GM21825 (cell line): ENCODE measurements around the gene EFHD1.
"Not testable (repeated sequence)": the region's sequence is repeated elsewhere in the genome, so short reads cannot be mapped to it uniquely, and the experiment has no call there.

Experiments used
- ATAC-seq: cut with Tn5 transposase; IDR thresholded peaks from one replicate; pipeline ENCODE4 v1.9.1; 2021; ENCODE audit warnings: mild to moderate bottlenecking, moderate library complexity; ENCODE audit not compliant: unreplicated experiment

Gene EFHD1

DNA sequence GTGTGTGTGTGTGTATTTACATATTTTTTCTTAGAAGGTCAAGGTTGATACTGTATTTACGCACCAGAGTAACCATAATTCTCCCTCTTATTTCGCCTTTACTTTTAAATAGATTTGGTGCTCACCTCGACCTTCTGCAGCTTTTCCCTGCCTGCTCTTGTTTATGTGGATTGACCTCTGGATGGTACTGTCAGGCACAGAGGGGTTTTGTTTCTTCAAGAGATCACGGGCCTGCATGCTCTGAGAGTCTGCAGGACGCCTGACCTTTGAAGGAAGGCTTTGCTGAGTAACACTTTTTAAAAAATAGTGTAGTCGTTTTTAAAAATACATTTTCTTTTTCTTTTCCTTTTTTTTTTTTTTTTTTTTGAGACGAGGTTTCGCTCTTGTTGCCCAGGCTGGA, 18.1 kb upstream of the EFHD1 start:
- no peak for ATAC-seq

GRCh38 chr2:232621186-232621585, 12.2 kb upstream of the EFHD1 start:
- no peak for ATAC-seq

- ATAC-seq, result no peak
Measured at GRCh38 chr2:232622563-232622962, 10.8 kb upstream of the EFHD1 start.

DNA sequence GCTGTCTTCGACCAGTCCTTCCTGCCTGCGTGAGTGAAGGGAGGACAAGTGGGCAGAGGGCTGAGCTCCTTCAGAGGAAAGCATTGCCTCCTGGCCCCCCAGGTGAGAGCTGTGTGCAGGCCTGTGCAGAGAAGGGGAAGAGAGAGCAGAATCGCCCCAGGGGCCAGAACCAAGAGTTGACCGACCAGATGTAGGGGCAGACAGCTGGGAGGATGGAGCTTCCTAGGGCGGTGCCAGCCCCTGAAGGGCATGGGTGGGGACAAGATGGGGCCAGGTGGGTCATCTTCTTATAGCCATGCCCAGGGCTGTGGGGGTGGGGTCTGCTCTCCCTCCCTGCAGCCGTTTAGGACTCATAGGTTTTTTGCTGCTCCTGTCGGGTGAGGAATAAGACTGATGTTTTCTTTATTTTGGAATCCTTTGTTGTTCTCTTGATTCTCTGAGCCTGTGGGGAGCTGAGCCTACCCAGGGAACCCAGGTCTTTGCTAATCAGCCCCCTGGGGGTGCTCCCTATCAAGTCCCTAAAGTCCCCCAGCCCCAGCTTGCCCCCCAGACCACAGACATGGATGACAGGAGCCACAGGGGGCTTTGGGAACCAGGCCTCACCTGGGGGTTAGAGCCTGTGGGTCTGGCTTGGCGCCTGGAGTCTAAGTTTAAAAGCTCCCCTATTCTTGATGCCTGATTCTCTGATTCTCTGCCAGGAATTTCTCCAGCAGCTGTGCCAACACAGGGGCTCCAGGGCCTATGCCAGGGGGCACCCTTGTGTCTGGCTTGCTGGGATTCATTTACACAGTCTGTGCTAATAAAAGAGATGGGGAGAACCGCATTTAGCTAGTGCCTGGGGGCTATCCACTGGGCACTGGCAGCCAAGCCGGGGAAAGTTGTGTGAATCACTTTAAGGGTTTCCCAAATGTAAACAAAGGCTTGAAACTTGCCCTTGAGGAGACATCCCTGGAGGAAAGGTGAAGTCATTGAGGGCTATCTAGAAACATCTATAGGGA, 9.3 kb upstream of the EFHD1 start:
- no peak for ATAC-seq

DNA sequence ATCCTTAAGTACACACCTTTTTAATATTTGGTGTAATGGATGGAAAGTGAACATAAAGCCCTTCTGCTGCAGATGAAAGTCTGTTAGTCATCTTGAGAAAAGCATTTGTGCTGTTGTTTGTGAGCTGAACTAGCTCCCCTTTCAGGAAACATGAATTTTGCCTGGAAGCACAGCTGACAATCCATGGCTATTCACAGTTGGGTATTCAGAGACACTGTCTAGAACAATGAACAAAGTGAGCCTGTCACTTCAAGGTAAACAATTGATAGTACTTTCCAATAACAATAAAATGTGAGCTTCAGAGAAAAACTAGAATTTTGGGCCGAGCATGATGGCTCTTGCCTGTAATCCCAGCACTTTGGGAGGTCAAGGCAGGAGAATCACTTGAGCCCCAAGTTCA, 6.8 kb upstream of the EFHD1 start:
- no peak for ATAC-seq

DNA sequence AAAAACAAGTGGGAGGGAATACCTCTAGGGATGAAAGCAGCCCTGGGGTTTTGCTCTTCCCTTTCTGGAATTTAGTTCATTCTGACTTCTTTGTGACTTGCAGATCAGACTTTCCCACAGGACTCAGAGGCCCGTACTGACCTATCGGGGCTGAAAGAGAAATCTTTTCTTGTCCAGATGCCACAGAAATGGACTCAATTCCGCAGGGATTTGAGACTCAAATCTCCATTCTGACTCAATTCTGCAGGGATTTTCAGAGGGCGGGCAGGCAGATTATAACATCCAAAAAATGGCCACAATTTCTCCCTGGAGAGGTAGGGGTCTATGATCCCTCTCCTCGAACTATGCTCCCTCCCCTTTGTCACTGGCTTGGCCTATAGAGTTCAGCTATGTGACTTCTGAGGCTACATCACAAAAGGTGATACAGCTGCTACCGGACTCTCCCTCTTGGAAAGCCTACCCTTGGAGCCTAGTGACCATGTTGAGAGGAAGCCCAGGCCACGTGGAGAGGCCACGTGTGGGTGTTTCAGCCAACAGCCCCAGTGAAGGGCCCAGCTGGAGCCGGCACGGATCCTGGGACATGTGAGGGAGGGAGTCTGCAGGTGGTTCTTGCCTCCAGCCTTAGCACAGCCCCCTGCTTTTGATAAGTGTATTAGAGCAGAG, 4.8 kb upstream of the EFHD1 start:
- no peak for ATAC-seq

- no peak for ATAC-seq
Measured at GRCh38 chr2:232629129-232629475, 4.3 kb upstream of the EFHD1 start.

GRCh38 chr2:232632229-232632903, 1.0 kb upstream of the EFHD1 start:
- no peak for ATAC-seq

DNA sequence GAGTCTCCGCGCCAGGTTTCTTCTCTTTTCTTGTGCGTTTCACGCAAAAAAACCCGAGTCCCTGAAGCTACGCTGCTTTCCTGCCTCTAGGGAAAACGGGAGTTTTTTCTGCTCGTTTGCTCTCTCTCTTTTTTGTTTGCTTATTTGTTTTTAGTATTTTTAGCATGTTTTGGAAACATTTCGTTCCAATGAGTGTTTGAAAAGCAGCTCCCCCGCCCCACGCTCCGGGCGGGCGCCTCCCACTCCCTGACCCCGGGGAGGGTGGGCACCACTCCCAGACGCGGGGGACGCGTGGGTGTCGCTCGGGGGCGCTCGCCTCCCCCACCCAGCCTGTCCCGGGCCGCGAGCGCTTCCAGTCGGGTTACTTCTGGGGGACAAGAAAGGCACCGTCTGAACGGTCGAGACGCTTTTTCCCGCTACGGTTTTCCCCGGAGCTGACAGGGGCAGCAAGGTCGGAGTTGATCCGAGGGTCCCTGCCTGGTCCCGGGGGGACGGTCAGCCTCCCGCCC, 446 bp upstream of the EFHD1 start:
- no peak for ATAC-seq

GRCh38 chr2:232634206-232635150, 1.1 kb downstream of the EFHD1 start:
- ATAC-seq, result no peak

DNA sequence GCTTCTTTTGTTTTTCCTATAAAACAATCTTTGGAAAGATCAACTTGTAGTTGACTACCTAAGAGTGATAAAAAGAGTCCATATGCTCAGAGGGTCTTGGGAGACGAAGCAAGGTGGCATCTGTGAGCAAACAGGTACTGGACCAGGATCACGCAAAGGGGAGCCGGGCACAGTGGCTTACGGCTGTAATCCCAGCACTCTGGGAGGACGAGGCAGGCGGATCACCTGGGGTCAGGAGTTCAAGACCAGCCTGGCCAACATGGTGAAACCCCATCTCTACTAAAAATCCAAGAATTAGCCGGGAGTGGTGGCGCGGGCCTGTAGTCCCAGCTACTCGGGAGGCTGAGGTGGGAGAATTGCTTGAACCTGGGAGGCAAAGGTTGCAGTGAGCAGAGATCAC, 2.0 kb downstream of the EFHD1 start:
- not testable (repeated sequence) for ATAC-seq

GRCh38 chr2:232635820-232636219, 2.4 kb downstream of the EFHD1 start:
- no peak for ATAC-seq

DNA sequence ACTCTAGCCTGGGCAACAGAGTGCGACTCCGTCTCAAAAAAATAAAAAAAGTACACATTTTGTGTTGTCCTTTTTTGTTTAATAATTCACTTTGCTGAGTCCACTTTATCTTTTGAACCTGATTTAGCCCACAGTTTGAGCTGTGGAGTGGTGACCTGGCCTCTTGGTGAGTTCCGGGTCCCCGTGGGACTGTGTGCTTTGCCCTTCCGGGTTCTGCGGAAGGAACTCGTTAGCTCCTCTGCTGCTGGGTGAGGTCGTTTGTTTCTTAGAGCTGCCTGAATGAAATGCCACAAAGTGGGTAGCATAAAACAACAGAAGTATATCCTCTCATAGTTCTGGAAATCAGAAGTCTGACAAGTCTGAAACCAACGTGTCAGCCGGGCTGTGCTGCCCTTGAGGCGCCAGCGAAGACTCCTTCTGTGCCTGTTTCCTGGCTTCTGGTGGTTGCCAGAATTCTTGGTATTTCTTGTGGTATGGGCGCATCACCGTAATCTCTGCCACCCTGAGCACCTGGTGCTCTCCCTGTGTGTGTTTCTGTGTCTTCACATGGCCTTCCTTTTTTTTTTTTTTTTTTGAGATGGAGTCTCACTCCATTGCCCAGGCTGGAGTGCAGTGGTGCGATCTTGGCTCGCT, 3.5 kb downstream of the EFHD1 start:
- ATAC-seq, result no peak

DNA sequence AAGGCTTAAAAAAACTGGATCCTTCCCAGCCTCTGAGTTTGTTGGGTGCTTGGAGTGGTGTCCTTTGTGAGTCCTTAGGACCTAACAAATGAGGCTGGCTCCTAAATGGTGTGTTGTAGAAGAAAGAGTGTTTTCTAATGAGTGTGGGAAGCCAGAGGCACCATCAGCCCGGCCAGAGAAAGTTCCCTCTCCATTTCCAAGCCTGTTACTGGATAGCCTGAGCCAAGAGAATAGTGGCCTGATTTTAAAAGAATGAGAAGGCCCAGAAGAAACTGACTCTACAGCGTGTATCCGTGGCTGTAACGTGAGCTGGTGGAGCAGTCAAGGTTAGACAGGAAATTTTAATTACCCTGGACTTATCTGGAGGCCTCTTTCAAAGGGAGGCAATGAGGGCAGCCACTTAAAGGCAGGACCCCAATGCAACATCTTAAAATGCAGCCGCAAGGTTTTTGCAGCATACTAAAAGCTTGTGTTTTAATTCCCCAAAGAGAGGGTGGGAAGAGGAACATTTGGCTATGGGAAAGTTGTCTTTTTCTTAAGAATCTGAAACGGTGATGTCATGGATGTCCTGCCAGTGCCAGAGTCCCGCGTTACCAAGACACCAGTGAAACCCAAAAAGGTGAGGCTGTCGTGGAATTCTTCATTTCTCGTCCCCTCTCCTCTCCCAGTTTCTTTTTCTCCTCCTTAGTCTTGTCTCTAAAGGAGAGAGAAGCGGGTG, 4.6 kb downstream of the EFHD1 start:
- no peak for ATAC-seq

- no peak for ATAC-seq
Measured at GRCh38 chr2:232641153-232641848, 7.9 kb downstream of the EFHD1 start.

GRCh38 chr2:232643147-232643425, 9.7 kb downstream of the EFHD1 start:
- no peak for ATAC-seq

DNA sequence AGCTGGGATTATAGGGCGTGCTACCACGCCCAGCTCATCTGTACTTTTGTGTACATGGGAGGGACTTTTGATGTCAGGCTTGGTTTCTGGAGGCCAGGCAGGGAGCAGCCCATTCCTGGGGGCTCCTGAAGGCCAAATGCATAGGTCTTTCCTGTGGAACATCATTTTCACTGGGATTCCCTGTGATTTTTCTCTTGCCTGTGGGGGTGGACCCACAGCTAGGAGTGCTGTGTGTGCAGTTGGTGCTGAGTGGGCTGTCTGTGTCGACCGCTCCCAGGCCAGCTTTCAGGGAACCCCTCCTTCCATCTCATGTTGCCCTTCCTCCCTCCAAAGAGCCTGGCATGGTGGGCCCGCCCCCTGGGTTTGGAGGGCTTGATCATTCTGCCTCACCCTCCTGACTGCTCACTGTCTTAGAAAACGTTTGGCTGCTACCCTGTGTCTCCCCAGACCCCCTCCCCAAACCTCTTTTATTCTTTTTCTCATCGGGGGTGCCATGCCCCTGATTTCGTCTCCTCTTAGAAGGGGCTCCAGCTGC, 10.5 kb downstream of the EFHD1 start:
- no peak for ATAC-seq

DNA sequence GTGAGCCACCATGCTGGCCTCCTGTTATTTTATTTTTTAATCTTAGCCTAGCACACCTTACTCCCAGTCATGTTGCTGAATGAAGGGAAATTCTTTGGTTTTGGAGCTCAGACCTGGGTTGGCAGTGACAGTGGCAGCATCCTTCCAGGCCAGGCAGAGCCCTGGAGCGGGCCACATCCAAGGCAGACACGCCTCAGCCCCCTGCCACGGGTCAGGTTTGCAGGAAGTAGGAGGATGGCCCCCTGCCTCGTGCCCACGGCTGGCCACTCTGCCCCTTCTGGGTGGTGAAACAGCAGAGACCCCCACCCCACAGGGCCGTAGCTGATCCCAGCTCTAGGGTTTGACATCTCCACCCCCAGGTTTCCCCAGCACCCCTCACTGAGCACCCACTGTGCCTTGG, 11.7 kb downstream of the EFHD1 start:
- no peak for ATAC-seq

DNA sequence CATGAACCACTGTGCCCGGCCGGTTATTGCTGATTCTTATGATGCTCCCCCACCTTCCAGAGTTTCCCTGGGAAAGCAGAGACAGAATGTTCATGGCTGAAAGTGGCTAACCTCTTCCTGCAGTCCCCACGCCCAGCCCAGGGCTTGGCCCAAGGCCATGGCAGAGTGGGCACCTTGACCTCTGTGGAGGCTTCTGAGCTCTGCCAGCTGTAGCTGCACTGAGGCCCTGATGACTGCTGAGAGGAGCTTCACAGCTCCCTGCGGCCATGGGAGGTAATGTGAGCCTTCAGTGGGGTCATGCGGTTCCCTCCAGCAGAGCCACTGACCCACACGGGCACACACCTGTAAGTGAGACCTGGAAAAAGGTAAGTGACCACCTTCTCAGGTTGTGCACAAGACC, 13.3 kb downstream of the EFHD1 start:
- ATAC-seq, result no peak
